Thymus (tissue), 11 donors: ENCODE data around the gene FES. TPM values are rescaled to one million over a fixed set of nuclear protein-coding genes. Genes with fewer than 3 reads are reported as not detected.

ENCODE experiments used
- DNase-seq, 9 donors: peaks; one replicate each; pipeline ENCODE4 v3.0.0-alpha.2; 2013; ENCODE audit warnings: low spot score in 9 of 9, low read depth in 6 of 9, missing footprints in 1 of 9
- H3K27ac ChIP-seq, 2 donors: one replicate each; pipeline ENCODE4 v1.5.1; 2013; ENCODE audit warnings: control low read depth in 1 of 2, low read depth in 1 of 2, low read length in 1 of 2, mild to moderate bottlenecking in 1 of 2, moderate library complexity in 1 of 2
- H3K27me3 ChIP-seq, 2 donors: one replicate each; pipeline ENCODE4 v1.5.1; 2013; ENCODE audit warnings: low read length in 1 of 2; ENCODE audit not compliant: control insufficient read depth in 2 of 2, insufficient read depth in 1 of 2
- H3K36me3 ChIP-seq, 2 donors: one replicate each; pipeline ENCODE4 v1.5.1; 2013; ENCODE audit warnings: low read length in 1 of 2, mild to moderate bottlenecking in 1 of 2, moderate library complexity in 1 of 2; ENCODE audit not compliant: control insufficient read depth in 2 of 2, insufficient read depth in 2 of 2
- H3K4me1 ChIP-seq, 2 donors: one replicate each; pipeline ENCODE4 v1.5.1; 2013; ENCODE audit warnings: low read length in 2 of 2; ENCODE audit not compliant: control insufficient read depth in 2 of 2, insufficient read depth in 2 of 2
- H3K4me3 ChIP-seq, 2 donors: one replicate each; pipeline ENCODE4 v1.5.1; 2013; ENCODE audit warnings: low read length in 2 of 2, control low read depth in 1 of 2, mild to moderate bottlenecking in 1 of 2
- H3K9me3 ChIP-seq, 2 donors: one replicate each; pipeline ENCODE4 v1.5.1; 2013; ENCODE audit warnings: low read length in 1 of 2, mild to moderate bottlenecking in 1 of 2; ENCODE audit not compliant: control insufficient read depth in 2 of 2, insufficient read depth in 1 of 2
- whole genome bisulfite sequencing: extraction: QIAGEN DNeasy Blood & Tissue Kit; methylation state at CpG from one replicate; pipeline ENCODE4 v1.1.7; 2013; 5-methylcytosine and 5-hydroxymethylcytosine counted together
- polyA plus RNA-seq: library from polyadenylated mRNA; stranded (reverse); fragments of 200-250 nt; gene quantifications from one replicate; pipeline ENCODE4 v1.2.3, GENCODE V29; 2013
- total RNA-seq: library from RNA; stranded (reverse); fragments of 120-200 nt; gene quantifications from one replicate; pipeline ENCODE4 v1.2.4, GENCODE V29; 2013
- donor health status: healthy.

FES gene
- total and polyA plus RNA-seq, 2 donors, result 8.3 to 19.4 TPM

GRCh38 chr15:90859234-90860131 is 24.8 kb upstream of the FES start:
- DNase-seq, result no peak
- Histone ChIP-seq H3K27me3 (no peaks in the 10 kb centered on the region), H3K4me3 (no peak overlapping the region), H3K36me3 (no peaks in the 10 kb centered on the region), H3K9me3 (no peaks in the 10 kb centered on the region), H3K27ac (no peak overlapping the region), H3K4me1 (peaks cover 6 to 19% of the 10 kb centered on the region in 2 donors)
- 92% methylated on average over 10 of the region's 10 CpGs for WGBS

GRCh38 chr15:90860450-90860849 is 23.9 kb upstream of the FES start:
- H3K4me1 ChIP-seq, result peaks cover 6 to 17% of the 10 kb centered on the region in 2 donors
- no peaks in the 10 kb centered on the region for H3K27me3 ChIP-seq
- DNase-seq, result no peak
- 98% methylated on average over 7 of the region's 7 CpGs for WGBS
- H3K27ac ChIP-seq, result no peak overlapping the region
- H3K9me3 ChIP-seq, result no peaks in the 10 kb centered on the region
- no peak overlapping the region for H3K4me3 ChIP-seq
- H3K36me3 ChIP-seq, result no peaks in the 10 kb centered on the region

- H3K4me1 ChIP-seq, result peaks cover 6 to 15% of the 10 kb centered on the region in 2 donors
- H3K27ac ChIP-seq, result no peak overlapping the region
- no peak overlapping the region for H3K4me3 ChIP-seq
- no peaks in the 10 kb centered on the region for H3K27me3 ChIP-seq
- no peaks in the 10 kb centered on the region for H3K36me3 ChIP-seq
- no peaks in the 10 kb centered on the region for H3K9me3 ChIP-seq
- DNase-seq, result no peak
- WGBS, result 94% methylated on average over 14 of the region's 14 CpGs
These were observed 23.2 kb upstream of the FES start for GRCh38 chr15:90860942-90861675.

DNA sequence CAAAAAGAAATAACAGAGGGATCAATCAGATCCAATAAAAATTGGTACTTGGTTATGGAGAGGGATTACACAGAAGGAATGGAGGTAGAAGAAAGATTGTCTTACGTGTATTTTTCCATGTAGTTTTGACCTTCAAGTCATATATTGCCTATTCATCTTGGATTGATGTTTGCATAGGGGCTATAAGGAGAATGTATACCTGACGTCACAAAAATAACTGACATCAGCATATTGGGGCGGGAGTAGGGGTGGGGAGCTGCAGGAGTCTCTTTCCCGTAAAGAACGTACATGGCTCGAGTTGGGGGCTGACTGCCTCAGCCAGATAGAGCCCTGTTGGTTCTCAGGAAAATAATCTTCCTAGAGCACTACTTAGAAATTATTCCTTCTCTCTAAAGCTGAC is 21.8 kb upstream of the FES start:
- Histone ChIP-seq H3K27ac (no peak overlapping the region), H3K27me3 (no peaks in the 10 kb centered on the region), H3K4me3 (no peak overlapping the region), H3K9me3 (no peaks in the 10 kb centered on the region), H3K4me1 (peaks cover 0 to 2% of the 10 kb centered on the region in 2 donors), H3K36me3 (no peaks in the 10 kb centered on the region)
- no peak for DNase-seq
- WGBS, result 96% methylated on average over 6 of the region's 6 CpGs

GRCh38 chr15:90862964-90863778 is 21.1 kb upstream of the FES start:
- Histone ChIP-seq H3K4me3 (no peak overlapping the region), H3K27ac (no peak overlapping the region), H3K36me3 (no peaks in the 10 kb centered on the region), H3K9me3 (no peaks in the 10 kb centered on the region), H3K4me1 (peaks cover 0 to 2% of the 10 kb centered on the region in 2 donors), H3K27me3 (no peaks in the 10 kb centered on the region)
- WGBS, result 93% methylated on average over 5 of the region's 5 CpGs
- DNase-seq, result no peak

GRCh38 chr15:90863987-90864386 is 20.3 kb upstream of the FES start:
- Histone ChIP-seq H3K9me3 (no peaks in the 10 kb centered on the region), H3K27ac (no peak overlapping the region), H3K4me1 (peaks cover 0 to 6% of the 10 kb centered on the region in 2 donors), H3K4me3 (no peak overlapping the region), H3K27me3 (no peaks in the 10 kb centered on the region), H3K36me3 (no peaks in the 10 kb centered on the region)
- no peak for DNase-seq
- WGBS, result 95% methylated on average over 4 of the region's 4 CpGs

GRCh38 chr15:90864507-90864906 is 19.8 kb upstream of the FES start:
- Histone ChIP-seq H3K36me3 (no peaks in the 10 kb centered on the region), H3K9me3 (no peaks in the 10 kb centered on the region), H3K4me1 (peaks cover 3 to 11% of the 10 kb centered on the region in 2 donors), H3K4me3 (no peak overlapping the region), H3K27me3 (no peaks in the 10 kb centered on the region), H3K27ac (no peak overlapping the region)
- 98% methylated on average over 10 of the region's 10 CpGs for WGBS
- DNase-seq, result no peak

DNA sequence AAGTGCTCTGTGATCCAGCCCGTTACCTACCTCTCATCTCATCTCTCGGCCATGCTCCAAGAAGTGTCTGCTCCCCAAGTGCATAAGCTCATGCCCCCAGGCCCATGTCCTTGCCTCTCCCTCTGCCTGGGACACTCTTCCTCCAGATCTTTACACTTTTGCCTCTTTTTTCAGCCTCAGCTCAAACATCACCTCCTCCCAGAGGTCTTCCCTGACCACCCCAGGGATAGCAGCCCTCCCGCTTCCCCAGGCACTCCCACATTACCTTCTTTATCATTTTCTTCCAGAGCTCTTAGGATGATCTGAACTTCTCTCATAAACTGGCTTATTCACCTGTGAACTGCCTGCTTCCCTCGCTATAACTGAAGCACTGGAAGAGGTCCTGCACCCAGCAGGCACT is 18.6 kb upstream of the FES start:
- Histone ChIP-seq H3K4me1 (peaks cover 14 to 23% of the 10 kb centered on the region in 2 donors), H3K4me3 (no peak overlapping the region), H3K27me3 (no peaks in the 10 kb centered on the region), H3K36me3 (no peaks in the 10 kb centered on the region), H3K9me3 (no peaks in the 10 kb centered on the region), H3K27ac (no peak overlapping the region)
- DNase-seq, result no peak
- 97% methylated on average over 4 of the region's 4 CpGs for WGBS
